Measurements from ENCODE around the gene LALBA.
"Not testable (repeated sequence)": the region's sequence is repeated elsewhere in the genome, so short reads cannot be mapped to it uniquely, and the experiment has no call there.

LALBA gene

DNA sequence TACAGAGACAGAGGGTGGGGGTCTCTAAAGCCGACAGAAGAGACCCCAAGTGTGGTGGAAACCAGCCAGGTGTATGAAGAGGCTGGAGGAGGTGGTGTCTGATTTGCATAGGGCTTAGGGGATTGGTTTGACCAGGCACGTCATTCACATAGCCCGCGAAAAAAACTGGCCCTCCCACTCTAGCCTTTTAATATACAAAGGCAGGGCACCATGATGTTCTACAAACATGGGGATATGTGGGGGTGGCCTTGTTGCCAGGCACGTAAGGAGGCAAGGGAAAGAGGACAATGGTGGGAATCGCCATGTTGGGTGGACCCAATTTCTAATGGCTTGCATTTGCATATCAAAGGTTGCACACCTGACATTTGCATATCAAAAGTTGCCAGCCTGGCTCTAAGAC is 13.2 kb downstream of the LALBA start:
- H3K4me3 Mint-ChIP-seq: no peak overlapping the region
- no peaks in the 10 kb centered on the region for H3K36me3 Mint-ChIP-seq
- no peak for DNase-seq
- H3K27ac Mint-ChIP-seq: no peak overlapping the region
- H3K4me1 Mint-ChIP-seq: no peaks in the 10 kb centered on the region
- no peaks in the 10 kb centered on the region for H3K9me3 Mint-ChIP-seq
- H3K27me3 Mint-ChIP-seq: peaks cover 34 to 35% of the 10 kb centered on the region in 2 donors
- no peak for ATAC-seq (replicated peaks)

GRCh38 chr12:48553666-48554343 is 16.0 kb downstream of the LALBA start:
- H3K36me3 Mint-ChIP-seq; H3K4me1 Mint-ChIP-seq; H3K27ac Mint-ChIP-seq; H3K4me3 Mint-ChIP-seq; ATAC-seq (replicated peaks); H3K9me3 Mint-ChIP-seq; DNase-seq: not testable (repeated sequence)
- H3K27me3 Mint-ChIP-seq: peaks cover 30 to 39% of the 10 kb centered on the region in 2 donors

- not testable (repeated sequence) for H3K36me3 Mint-ChIP-seq; H3K27ac Mint-ChIP-seq; H3K9me3 Mint-ChIP-seq; H3K4me3 Mint-ChIP-seq; DNase-seq; H3K4me1 Mint-ChIP-seq; ATAC-seq (replicated peaks)
- H3K27me3 Mint-ChIP-seq: peaks cover 24 to 34% of the 10 kb centered on the region in 2 donors
These were observed 18.2 kb downstream of the LALBA start for GRCh38 chr12:48551636-48552035.

DNA sequence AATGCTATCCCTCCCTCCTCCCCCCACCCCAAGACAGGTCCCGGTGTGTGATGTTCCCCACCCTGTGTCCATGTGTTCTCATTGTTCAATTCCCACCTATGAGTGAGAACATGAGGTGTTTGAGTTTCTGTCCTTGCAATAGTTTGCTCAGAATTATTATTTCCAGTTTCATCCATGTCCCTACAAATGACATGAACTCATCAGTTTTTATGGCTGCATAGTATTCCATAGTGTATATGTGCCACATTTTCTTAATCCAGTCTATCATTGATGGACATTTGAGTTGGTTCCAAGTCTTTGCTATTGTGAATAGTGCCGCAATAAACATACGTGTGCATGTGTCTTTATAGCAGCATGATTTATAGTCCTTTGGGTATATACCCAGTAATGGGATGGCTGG is 22.8 kb downstream of the LALBA start:
- H3K27me3 Mint-ChIP-seq: peaks cover 24 to 25% of the 10 kb centered on the region in 2 donors
- H3K9me3 Mint-ChIP-seq; DNase-seq; ATAC-seq (replicated peaks); H3K27ac Mint-ChIP-seq; H3K4me1 Mint-ChIP-seq; H3K4me3 Mint-ChIP-seq; H3K36me3 Mint-ChIP-seq: not testable (repeated sequence)

DNA sequence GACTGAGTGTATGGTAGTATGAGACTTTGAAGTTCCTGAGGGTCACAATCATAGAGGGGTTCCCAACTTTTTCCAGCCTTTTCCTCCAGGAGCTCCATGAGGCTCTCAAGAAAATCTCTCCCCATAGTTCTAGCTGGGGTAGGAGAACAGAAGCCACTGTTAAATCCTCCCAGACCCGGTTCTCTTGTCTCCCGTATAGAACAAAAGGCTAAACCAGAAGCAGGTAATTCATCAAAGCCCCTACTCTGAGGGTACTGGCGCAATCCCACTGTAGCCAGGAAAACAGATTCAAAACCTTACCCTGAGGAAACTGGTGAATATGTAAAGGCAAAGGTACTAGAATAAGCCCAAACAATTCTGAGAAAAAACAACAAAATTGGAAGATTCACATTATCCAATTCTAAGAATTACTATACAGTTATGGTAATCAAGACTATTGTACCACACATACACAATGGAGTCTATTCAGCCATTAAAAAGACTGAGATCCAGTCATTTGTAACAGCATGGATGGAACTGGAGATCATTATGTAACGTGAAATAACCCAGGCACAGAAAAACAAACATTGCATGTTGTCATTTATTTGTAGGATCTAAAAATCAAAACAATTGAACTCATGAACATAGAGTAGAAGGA is 23.9 kb downstream of the LALBA start:
- no peaks in the 10 kb centered on the region for H3K4me1 Mint-ChIP-seq
- no peak overlapping the region for H3K4me3 Mint-ChIP-seq
- peaks cover 0 to 6% of the 10 kb centered on the region in 2 donors for H3K9me3 Mint-ChIP-seq
- ATAC-seq (replicated peaks) (no peak), DNase-seq (no peak)
- H3K27ac Mint-ChIP-seq: no peak overlapping the region
- H3K27me3 Mint-ChIP-seq: peaks cover 19 to 21% of the 10 kb centered on the region in 2 donors
- H3K36me3 Mint-ChIP-seq: no peaks in the 10 kb centered on the region

- Mint-ChIP-seq H3K4me3 (no peak overlapping the region), H3K27me3 (peaks cover 26% of the 10 kb centered on the region in 2 donors), H3K27ac (no peak overlapping the region), H3K4me1 (peaks cover 0 to 6% of the 10 kb centered on the region in 2 donors), H3K9me3 (no peaks in the 10 kb centered on the region), H3K36me3 (no peaks in the 10 kb centered on the region)
- DNase-seq: peak; percentile 5
- ATAC-seq (replicated peaks): peak in 1 of 2 donors; percentile 61
These were observed 27.4 kb downstream of the LALBA start for GRCh38 chr12:48542300-48542928.

- H3K9me3 Mint-ChIP-seq: no peaks in the 10 kb centered on the region
- no peak for ATAC-seq (replicated peaks)
These were observed 33.2 kb downstream of the LALBA start for GRCh38 chr12:48536602-48537001.

GRCh38 chr12:48532601-48533000 is 37.2 kb downstream of the LALBA start:
- H3K9me3 Mint-ChIP-seq: no peaks in the 10 kb centered on the region
- H3K4me3 Mint-ChIP-seq: no peak overlapping the region
- H3K36me3 Mint-ChIP-seq: no peaks in the 10 kb centered on the region
- H3K27me3 Mint-ChIP-seq: peaks cover 6 to 23% of the 10 kb centered on the region in 2 donors
- H3K27ac Mint-ChIP-seq: no peak overlapping the region
- no peak for DNase-seq
- no peaks in the 10 kb centered on the region for H3K4me1 Mint-ChIP-seq
- ATAC-seq (replicated peaks): no peak

More at GRCh38 chr12:48536602-48537001, 33.2 kb downstream of the LALBA start:
- H3K27me3 Mint-ChIP-seq: peaks cover 7 to 27% of the 10 kb centered on the region in 2 donors
- DNase-seq: no peak
- H3K36me3 Mint-ChIP-seq: no peaks in the 10 kb centered on the region
- no peak overlapping the region for H3K4me3 Mint-ChIP-seq
- no peak overlapping the region for H3K27ac Mint-ChIP-seq
- H3K4me1 Mint-ChIP-seq: peaks cover 0 to 6% of the 10 kb centered on the region in 2 donors

DNA sequence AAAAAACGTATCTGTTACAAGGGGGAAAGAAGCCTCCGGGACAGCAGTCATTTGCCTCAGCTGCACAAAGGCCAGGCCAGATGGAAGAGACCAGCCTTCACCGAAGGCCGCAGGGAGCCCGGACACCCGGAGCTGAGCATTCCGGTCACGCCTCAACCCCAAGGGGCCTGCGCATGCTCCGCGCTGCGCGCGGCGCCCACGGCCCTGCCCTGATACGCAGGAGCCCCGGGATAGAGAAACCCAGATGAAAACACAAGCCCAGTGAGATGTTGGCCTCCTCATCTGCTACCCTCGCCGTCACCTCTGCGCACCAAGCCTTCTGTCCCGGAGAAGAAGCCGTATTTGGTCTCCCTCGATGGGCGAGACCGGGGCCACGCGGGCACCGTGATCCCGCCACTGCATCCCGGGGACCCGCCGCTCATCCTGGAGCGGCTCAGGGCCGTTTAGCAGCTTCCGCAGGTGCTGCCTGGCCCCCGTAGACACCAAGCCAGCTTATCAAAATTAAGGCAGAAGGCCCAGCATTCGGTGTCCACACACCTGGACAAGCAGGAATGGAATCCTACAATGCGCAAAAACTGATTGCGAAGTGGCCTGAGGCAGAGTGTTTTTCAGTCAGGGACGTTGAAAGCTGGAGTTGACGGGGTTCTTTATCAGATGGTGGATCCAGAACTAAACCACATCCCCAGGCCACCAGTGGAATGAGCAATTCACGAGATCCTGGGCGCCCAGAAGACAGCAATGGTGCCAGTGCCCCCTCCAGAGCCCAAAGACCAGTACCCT is 41.8 kb downstream of the LALBA start:
- DNase-seq (no peak), ATAC-seq (replicated peaks) (no peak)
- H3K27ac Mint-ChIP-seq: no peak overlapping the region
- peaks cover 26 to 28% of the 10 kb centered on the region in 2 donors for H3K27me3 Mint-ChIP-seq
- H3K4me3 Mint-ChIP-seq: no peak overlapping the region
- H3K4me1 Mint-ChIP-seq: no peaks in the 10 kb centered on the region
- H3K9me3 Mint-ChIP-seq: no peaks in the 10 kb centered on the region
- H3K36me3 Mint-ChIP-seq: no peaks in the 10 kb centered on the region

DNA sequence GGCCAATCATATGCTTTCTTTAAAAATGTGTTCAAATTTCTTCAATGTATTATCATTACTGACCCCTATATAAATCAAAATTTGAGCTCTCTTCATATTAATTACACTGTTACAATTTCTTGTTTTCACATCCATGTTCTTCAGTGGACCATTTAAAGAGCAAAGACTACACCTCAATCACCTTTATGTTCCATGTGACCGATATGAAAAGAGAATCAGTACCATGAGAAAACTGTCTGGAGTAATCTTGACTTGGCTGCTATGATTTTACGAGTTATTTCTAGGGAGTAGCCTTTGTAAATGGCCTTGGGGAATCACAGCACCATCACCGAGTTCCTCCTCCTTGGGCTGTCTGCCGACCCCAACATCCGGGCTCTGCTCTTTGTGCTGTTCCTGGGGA is 44.5 kb downstream of the LALBA start, which contains the start of gene OR8S1:
TSS of gene OR8S1 (plus strand) at position 301 of the 400 bp plus-strand sequence. CDS start at position 301, 0 bp downstream.
- Mint-ChIP-seq H3K4me3 (no peak within 1 kb of the TSS), H3K9me3 (no peaks in the 10 kb centered on the region), H3K27ac (no peak within 1 kb of the TSS), H3K36me3 (no peaks in the 10 kb centered on the region), H3K27me3 (peaks cover 13 to 21% of the 10 kb centered on the region in 2 donors), H3K4me1 (no peaks in the 10 kb centered on the region)
- ATAC-seq (replicated peaks) (no peak), DNase-seq (no peak)

GRCh38 chr12:48520381-48520780 is 49.5 kb downstream of the LALBA start:
- H3K27ac Mint-ChIP-seq; ATAC-seq (replicated peaks); H3K4me3 Mint-ChIP-seq; H3K4me1 Mint-ChIP-seq; H3K27me3 Mint-ChIP-seq; H3K9me3 Mint-ChIP-seq; H3K36me3 Mint-ChIP-seq; DNase-seq: not testable (repeated sequence)

Measured in stimulated activated naive B cell treated with anti-CD40 and anti-IgM and Interleukin-4, amounts not matched to agents 10 μg/mL and 1 μg/mL and 100 μg/mL, for 72 hours (primary cell).